Measurements from ENCODE around the gene ACBD3.

ACBD3 gene

DNA sequence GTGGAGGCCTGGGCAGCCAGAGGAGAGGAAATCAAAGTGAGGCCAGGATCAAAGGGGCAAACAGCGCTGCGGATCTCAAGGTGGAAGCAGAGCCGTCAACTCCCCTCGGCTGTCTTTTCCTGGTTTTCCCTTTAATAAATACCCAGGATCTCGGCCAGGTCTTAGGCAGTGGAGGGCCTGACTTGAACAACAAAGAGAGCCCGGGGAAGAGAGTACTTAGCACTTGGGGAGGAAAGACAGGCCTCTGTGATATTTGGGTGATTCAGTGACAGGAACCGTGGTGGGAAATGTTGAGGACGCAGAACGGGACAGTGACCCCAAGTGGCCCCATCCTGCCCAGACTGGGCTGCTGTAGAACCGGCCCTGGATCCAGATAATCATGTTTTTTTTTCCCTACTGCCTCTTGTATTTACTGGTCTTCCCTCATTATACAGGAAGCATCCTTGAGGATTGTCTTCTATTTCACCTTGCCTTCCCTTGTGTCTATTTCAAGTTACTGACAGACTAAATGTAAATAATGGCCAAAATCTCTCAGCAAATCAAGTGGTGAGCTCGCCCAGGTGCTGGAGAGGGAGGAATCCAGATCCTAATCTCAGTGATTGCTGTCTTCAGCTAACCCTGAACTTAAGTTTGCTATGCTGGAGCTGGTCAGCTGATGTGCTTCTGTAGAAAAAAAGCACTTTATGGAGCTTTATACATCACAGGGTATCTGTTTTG is 34.1 kb upstream of the ACBD3 start:
- no peak for DNase-seq (ENCODE audit: low spot score)
- TF ChIP-seq, protein P1, sequence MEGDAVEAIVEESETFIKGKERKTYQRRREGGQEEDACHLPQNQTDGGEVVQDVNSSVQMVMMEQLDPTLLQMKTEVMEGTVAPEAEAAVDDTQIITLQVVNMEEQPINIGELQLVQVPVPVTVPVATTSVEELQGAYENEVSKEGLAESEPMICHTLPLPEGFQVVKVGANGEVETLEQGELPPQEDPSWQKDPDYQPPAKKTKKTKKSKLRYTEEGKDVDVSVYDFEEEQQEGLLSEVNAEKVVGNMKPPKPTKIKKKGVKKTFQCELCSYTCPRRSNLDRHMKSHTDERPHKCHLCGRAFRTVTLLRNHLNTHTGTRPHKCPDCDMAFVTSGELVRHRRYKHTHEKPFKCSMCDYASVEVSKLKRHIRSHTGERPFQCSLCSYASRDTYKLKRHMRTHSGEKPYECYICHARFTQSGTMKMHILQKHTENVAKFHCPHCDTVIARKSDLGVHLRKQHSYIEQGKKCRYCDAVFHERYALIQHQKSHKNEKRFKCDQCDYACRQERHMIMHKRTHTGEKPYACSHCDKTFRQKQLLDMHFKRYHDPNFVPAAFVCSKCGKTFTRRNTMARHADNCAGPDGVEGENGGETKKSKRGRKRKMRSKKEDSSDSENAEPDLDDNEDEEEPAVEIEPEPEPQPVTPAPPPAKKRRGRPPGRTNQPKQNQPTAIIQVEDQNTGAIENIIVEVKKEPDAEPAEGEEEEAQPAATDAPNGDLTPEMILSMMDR (IDR thresholded peaks at IDR 0.05; ENCODE audit: extremely low read depth, missing control alignments), result no peak

DNA sequence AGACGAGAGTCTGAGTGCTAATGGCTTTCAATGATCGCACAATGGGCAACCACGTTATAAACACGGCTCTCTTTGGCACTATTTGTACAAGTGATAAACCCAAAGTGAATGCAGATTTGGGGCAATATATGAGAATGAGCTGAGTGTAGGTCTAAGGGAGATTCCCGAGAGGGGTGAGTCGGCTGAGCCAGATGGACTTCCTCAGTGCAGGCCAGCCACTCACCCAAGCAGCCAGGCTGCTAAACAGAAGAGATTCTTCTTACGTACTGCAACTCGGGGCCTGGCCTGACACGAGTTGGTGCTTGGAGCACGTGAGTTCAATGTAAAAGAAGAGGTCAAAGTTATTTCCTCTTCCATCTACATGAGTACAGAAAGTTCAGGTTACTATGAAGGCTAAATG is 30.7 kb upstream of the ACBD3 start:
- DNase-seq (ENCODE audit: low spot score), result no peak
- TF ChIP-seq, protein P1 (IDR thresholded peaks at IDR 0.05; ENCODE audit: extremely low read depth, missing control alignments), result no peak

DNA sequence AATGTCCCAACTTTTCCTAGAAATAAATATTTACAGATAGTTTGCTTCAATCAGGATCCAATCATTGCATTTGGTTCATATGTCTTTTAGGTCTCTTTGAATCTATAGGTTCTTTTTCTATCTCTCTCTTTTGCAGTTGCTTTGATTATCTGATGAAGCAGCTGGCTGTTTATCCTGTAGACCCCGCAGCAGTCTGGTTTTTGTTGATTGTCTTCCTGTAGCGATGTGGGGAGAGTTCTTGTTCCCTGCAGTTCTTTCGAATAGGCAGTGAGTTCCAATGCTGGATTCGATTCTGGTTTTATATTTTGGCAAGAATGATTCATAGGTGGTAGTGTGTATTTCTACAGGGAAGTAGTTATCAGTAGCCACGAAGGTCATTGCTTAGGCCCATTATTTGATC is 29.5 kb upstream of the ACBD3 start:
- TF ChIP-seq, protein P1 (IDR thresholded peaks at IDR 0.05; ENCODE audit: extremely low read depth, missing control alignments), result no peak

DNA sequence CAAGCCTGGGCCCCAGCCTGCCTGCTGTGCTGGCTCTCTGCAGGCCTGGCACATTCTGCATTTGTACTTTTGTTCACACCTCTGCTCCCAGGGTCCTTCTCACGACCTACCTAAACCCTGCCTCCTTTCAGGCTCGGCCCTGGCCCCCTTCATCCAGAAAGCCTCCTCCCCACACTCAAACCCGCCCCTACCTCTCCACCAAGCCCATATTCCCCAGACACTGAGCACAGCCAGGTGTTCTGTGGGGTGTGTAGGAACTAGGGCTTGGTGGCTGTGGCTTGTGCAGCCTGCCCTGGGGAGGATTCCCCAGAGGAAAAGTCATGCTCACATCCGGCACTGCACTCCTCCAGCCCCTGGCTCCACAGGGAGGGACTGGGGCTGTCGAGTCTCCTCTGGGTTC is 28.7 kb upstream of the ACBD3 start:
- DNase-seq (ENCODE audit: low spot score), result no peak
- TF ChIP-seq, protein P1 (IDR thresholded peaks at IDR 0.05; ENCODE audit: extremely low read depth, missing control alignments), result no peak

More for the DNA sequence above, 29.5 kb upstream of the ACBD3 start:
- no peak for DNase-seq (ENCODE audit: low spot score)

DNA sequence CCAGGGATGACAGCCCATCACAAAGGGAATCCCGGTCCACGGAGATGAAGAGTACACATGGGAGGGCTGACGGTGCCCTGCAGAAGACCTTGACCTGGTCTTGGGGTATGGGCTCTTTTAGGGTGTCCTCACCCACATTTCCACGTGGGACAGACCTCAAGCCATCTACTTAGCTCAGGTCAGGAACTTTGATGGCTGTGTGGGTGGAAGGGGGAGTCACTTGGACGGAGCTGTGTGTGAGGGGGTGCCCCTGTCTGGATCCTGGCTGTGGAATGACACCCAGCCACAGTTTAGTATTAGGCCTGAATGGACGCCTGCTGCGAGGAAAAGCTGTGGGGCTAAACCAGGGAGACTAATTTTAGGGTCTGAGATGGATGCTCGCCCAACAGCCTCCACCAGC is 26.0 kb upstream of the ACBD3 start:
- TF ChIP-seq, protein P1 (IDR thresholded peaks at IDR 0.05; ENCODE audit: extremely low read depth, missing control alignments), result no peak

DNA sequence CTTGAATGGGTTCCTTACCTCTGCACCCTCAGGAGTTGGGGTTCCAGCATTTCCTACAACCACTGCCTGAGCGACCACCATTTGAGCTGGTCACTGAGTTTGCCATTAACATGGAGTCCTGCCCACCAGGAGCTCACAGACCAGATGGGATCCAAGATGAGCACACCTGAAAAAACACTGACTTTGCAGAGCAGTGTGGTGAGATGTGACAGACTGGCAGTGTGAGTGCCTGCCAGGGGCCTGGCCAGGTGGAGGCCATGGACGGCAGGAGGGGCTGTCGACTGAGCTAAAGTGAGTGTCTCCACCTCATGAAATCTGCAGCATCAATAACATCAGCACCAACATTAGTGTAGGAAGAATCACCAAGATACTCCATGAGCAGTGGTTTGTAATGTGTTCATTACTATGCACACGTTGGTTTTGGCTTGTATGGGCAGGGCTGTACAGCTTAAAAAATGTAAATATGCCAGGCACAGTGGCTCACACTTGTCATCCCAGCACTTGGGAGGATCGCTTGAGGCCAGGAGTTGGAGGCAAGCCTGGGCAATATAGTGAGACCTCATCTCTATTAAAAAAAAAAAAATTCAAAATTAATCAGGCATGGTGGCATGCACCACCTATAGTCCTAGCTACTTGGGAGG is 24.8 kb upstream of the ACBD3 start:
- no peak for DNase-seq (ENCODE audit: low spot score)
- TF ChIP-seq, protein P1 (IDR thresholded peaks at IDR 0.05; ENCODE audit: extremely low read depth, missing control alignments), result no peak

More for the DNA sequence above, 26.0 kb upstream of the ACBD3 start:
- no peak for DNase-seq (ENCODE audit: low spot score)

DNA sequence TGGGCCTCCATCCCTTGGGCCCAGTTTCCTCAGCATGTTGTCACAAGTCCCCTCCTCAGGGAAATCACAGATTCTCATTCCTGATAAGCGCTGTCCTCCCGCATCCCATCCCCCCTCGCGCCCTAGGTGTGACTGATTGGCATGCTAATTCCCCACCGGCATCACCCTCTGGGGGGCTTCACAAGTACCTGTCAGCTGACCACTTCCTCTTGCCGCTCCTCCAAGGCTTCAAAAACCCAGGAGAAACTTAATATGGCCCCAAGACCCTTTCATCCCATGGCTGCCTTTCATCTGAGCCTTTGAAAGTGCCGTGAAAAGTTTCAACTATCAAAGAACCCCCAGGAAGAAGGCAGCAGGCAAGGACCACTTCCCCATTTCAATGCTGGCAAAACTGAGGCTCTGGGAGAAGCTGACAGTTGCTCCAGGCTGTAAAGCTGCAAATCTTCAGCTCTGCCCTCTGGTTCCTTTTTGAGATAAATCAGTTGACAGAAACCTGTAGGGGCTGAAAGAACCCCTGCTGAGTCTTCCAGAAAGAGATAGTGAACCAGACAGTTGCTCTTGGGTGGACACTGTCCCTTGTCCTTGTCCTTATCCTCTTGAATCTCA is 24.1 kb upstream of the ACBD3 start:
- DNase-seq (ENCODE audit: low spot score), result no peak
- TF ChIP-seq, protein P1 (IDR thresholded peaks at IDR 0.05; ENCODE audit: extremely low read depth, missing control alignments), result no peak
